Endothelial cell of umbilical vein (primary cell): ENCODE results near the gene ASPHD1. TPM values are rescaled to one million over a fixed set of nuclear protein-coding genes. Genes with fewer than 3 reads are reported as not detected.
"Not testable (repeated sequence)": the region's sequence is repeated elsewhere in the genome, so short reads cannot be mapped to it uniquely, and the experiment has no call there.

Experiments
- BruUV-seq: library from RNA; stranded (reverse); fragments of 400-500 nt; replicated peaks from 2 replicates; lab custom pipeline; 2021; lab: Mats Ljungman, UMichigan
- CTCF ChIA-PET: fragments of 300-600, 350-600 bp; sonication (Branson Sonifier 250); formaldehyde crosslinking; loops from one replicate; lab custom pipeline; 2021; ENCODE audit warnings: antibody characterized with exemption, inconsistent platforms; lab: Charles Lee
- POLR2A ChIA-PET: fragments of 300-600, 350-600 bp; sonication (Branson Sonifier 250); formaldehyde crosslinking; loops from one replicate; lab custom pipeline; 2021; ENCODE audit warnings: antibody characterized with exemption, inconsistent platforms; lab: Charles Lee
- DNase-seq: peaks from one replicate; pipeline ENCODE4 v3.0.0-alpha.2; 2011; ENCODE audit warnings: low read depth, low spot score
- FAIRE-seq: peaks from 2 replicates; lab custom pipeline; 2011; peaks lifted over from hg19 to GRCh38; lab: Jason Lieb, UNC
- H2AFZ ChIP-seq: 2 replicates; pipeline ENCODE4 v1.6.0; 2012; ENCODE audit warnings: low read depth, low read length, control low read depth, inconsistent platforms
- H3K27ac ChIP-seq: 2 replicates; pipeline ENCODE4 v1.5.1; 2011; ENCODE audit warnings: low read depth, mild to moderate bottlenecking, control low read depth, low read length, moderate library complexity; ENCODE audit not compliant: insufficient read depth
- H3K27me3 ChIP-seq, 2 experiments: 2 replicates each; pipeline versions ENCODE4 v1.6.0 to v1.6.1; 2011; ENCODE audit warnings: low read length in 2 of 2, mixed read lengths in 1 of 2; ENCODE audit not compliant: control insufficient read depth in 2 of 2, insufficient read depth in 2 of 2
- H3K36me3 ChIP-seq, 2 experiments: 2 replicates in 1 of 2; 3 replicates in 1 of 2; pipeline ENCODE4 v1.5.1; 2011; ENCODE audit warnings: low read length in 2 of 2, mild to moderate bottlenecking in 1 of 2, moderate library complexity in 1 of 2; ENCODE audit not compliant: control insufficient read depth in 2 of 2, insufficient read depth in 2 of 2; ENCODE audit errors: extremely low read depth in 1 of 2
- H3K4me1 ChIP-seq: 3 replicates; pipeline ENCODE4 v1.5.1; 2011; ENCODE audit warnings: mild to moderate bottlenecking, low read length; ENCODE audit not compliant: control insufficient read depth, insufficient read depth; ENCODE audit errors: extremely low read depth
- H3K4me2 ChIP-seq: 2 replicates; pipeline ENCODE4 v1.6.1; 2011; ENCODE audit warnings: low read length, control low read depth, mixed read lengths; ENCODE audit not compliant: insufficient read depth
- H3K4me3 ChIP-seq, 3 experiments: fragments of 200-600 bp in 1 of 3; sonication (generic), shearing (Covaris generic) in 1 of 3; replicated peaks in 1 of 3; 2 replicates each; pipeline ENCODE4 v1.5.1; 2011 to 2016; ENCODE audit warnings: control low read depth in 3 of 3, low read length in 3 of 3, mild to moderate bottlenecking in 2 of 3, inconsistent platforms in 1 of 3, low read depth in 1 of 3, moderate library complexity in 1 of 3; ENCODE audit not compliant: insufficient read depth in 1 of 3
- H3K79me2 ChIP-seq: 2 replicates; pipeline ENCODE4 v1.6.0; 2012; ENCODE audit warnings: low read length, inconsistent platforms; ENCODE audit not compliant: control insufficient read depth, insufficient read depth
- H3K9ac ChIP-seq: replicated peaks from 2 replicates; pipeline ENCODE3; 2011; ENCODE audit warnings: low read length, control low read depth; ENCODE audit not compliant: insufficient read depth; ENCODE audit errors: extremely low read depth
- H3K9me1 ChIP-seq: replicated peaks from 3 replicates; pipeline ENCODE4 v1.6.0; 2011; ENCODE audit warnings: mild to moderate bottlenecking, low read length; ENCODE audit not compliant: control insufficient read depth, insufficient read depth; ENCODE audit errors: extremely low read depth
- H3K9me3 ChIP-seq: replicated peaks from 2 replicates; pipeline ENCODE4 v1.5.1; 2012; ENCODE audit warnings: low read length, inconsistent platforms; ENCODE audit not compliant: control insufficient read depth, insufficient read depth
- H4K20me1 ChIP-seq: replicated peaks from 2 replicates; pipeline ENCODE3; 2011; ENCODE audit warnings: mild to moderate bottlenecking, low read length; ENCODE audit not compliant: control insufficient read depth, insufficient read depth; ENCODE audit errors: extremely low read depth
- EZH2 ChIP-seq: IDR thresholded peaks from 2 replicates; pipeline ENCODE4 v1.6.1; 2012; ENCODE audit warnings: borderline replicate concordance, low read depth, mild to moderate bottlenecking, moderate library complexity, low read length, inconsistent platforms; ENCODE audit not compliant: severe bottlenecking
- FOS ChIP-seq: IDR thresholded peaks from 2 replicates; pipeline ENCODE4 v1.6.1; 2011; ENCODE audit warnings: mild to moderate bottlenecking, low read length, moderate library complexity, borderline replicate concordance; ENCODE audit not compliant: insufficient read depth
- GATA2 ChIP-seq: IDR thresholded peaks from 2 replicates; pipeline ENCODE4 v1.7.0; 2011; ENCODE audit warnings: low read depth, mild to moderate bottlenecking, moderate library complexity, mixed read lengths, low read length; ENCODE audit not compliant: insufficient read length, insufficient read depth
- JUN ChIP-seq: IDR thresholded peaks from 2 replicates; pipeline ENCODE4 v1.6.1; 2011; ENCODE audit warnings: borderline replicate concordance, low read depth; ENCODE audit not compliant: insufficient read length, insufficient read depth
- MYC ChIP-seq: IDR thresholded peaks from one replicate; pipeline ENCODE4 v1.6.1; 2011; ENCODE audit warnings: mild to moderate bottlenecking, low read depth, low read length
- POLR2A ChIP-seq: IDR thresholded peaks from 2 replicates; pipeline ENCODE4 v1.6.1; 2012; ENCODE audit warnings: low read depth, mild to moderate bottlenecking, control low read depth, low read length
- POLR2AphosphoS5 ChIP-seq: IDR thresholded peaks from 2 replicates; pipeline ENCODE4 v1.6.1; 2012; ENCODE audit warnings: low read depth, mild to moderate bottlenecking, control low read depth, low read length, moderate library complexity; ENCODE audit not compliant: insufficient read depth
- dilution Hi-C: fragments of 300-500 bp; cut with MboI; formaldehyde crosslinking; loops from one replicate; pipeline ENCODE4 v1.15.0; 2019; ENCODE audit warnings: low sequenced_read_pairs; ENCODE audit not compliant: extremely low pct_ligation_motif_present
- intact Hi-C: fragments of 100-400 bp; cut with micrococcal nuclease; formaldehyde crosslinking; loops from one replicate; pipeline ENCODE4 v1.10.0; 2022
- polyA plus RNA-seq, 4 experiments: library from polyadenylated mRNA; depleted of rRNA in 3 of 4; stranded (reverse) in 3 of 4; unstranded in 1 of 4; fragments of >200 nt; gene quantifications; 2 replicates each; pipeline versions ENCODE4 v1.2.1 to v1.2.3, GENCODE V29; 2011 to 2012; ENCODE audit warnings: missing spikeins in 1 of 4
- total RNA-seq: library from RNA; stranded (reverse); gene quantifications from 2 replicates; pipeline ENCODE4 v1.2.3, GENCODE V29; 2021
- TF ChIP-seq, protein P1 (sequence below), 2 donors: IDR thresholded peaks; 1 replicate in 1 of 2; 2 replicates in 1 of 2; pipeline ENCODE4 v1.5.1; 2011; ENCODE audit warnings: low read length in 2 of 2, mild to moderate bottlenecking in 2 of 2, moderate library complexity in 2 of 2, control low read depth in 1 of 2, inconsistent platforms in 1 of 2, low read depth in 1 of 2; ENCODE audit not compliant: insufficient read depth in 1 of 2; ENCODE audit errors: extremely low read depth in 1 of 2
- TF ChIP-seq, protein P2 (sequence below): IDR thresholded peaks from 2 replicates; pipeline ENCODE4 v1.6.1; 2011; ENCODE audit not compliant: insufficient read depth, insufficient read length

The ASPHD1 gene
- total and polyA plus RNA-seq, 2 donors (not counting 3 experiments of a cell fraction or from before 2014, with no cell fraction given): 0.90 to 1.2 TPM

DNA sequence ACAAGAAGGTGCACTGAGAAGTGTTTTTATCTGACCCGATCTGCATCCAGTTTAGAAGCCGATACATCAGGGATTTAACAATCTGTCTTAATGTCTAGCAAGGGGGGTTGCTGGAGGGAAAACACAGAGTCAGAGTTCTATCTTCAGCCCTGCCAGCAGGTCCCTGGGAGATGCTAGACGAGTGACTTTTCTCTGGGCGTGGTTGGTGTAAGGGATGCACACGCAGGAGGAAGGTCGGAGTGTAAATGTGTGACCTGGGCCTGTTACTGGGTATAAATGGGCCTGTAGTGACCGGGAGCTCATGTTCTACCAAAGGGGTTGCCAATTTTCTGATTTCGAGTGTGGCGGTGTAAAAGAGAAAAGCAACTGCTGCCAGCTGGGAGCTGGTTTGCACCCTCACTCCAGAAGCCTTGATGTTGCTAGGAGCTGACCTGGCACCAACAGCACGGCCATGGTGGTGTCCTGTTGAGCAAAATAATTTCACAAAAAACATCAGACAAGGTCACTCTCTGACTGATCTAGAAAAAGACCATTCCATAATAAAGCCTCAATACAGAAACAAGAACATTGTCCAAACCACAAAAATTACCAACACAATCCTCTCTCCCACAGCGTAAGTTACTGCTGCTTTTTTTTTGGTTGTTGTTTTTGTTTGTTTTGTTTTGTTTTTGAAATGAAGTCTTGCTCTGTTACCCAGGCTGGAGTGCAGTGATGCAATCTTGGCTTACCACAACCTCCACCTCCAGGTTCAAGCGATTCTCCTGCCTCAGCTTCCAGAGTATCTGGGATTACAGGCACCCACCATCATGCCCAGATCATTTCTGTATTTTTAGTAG, 27.0 kb downstream of the ASPHD1 start:
- H3K9me3 ChIP-seq: no peaks in the 10 kb centered on the region
- no peaks in the 10 kb centered on the region for H3K9me1 ChIP-seq
- intact Hi-C loops: loop anchor here (5.0 kb wide), 1 partner anchor 105 kb away; the partner anchor contains the start of gene MVP
- ChIA-PET CTCF (interaction anchor here (0.6 to 2.5 kb wide), 9 partner anchors 10 to 227 kb away, joined by 3 to 11 read pairs (median 5); partner anchors contain the start of genes ASPHD1, TAOK2 and TMEM219), POLR2A (no interaction called here)
- H3K4me2 ChIP-seq: peak overlapping the region; percentile 77
- H3K27ac ChIP-seq: no peak overlapping the region
- H3K79me2 ChIP-seq: peaks cover 10% of the 10 kb centered on the region
- no peaks in the 10 kb centered on the region for H3K27me3 ChIP-seq
- H3K9ac ChIP-seq: no peak overlapping the region
- H3K4me3 ChIP-seq: no peak overlapping the region
- H2AFZ ChIP-seq: no peak overlapping the region
- dilution Hi-C loops: no loop called here
- no TSS peak for BruUV-seq
- no peaks in the 10 kb centered on the region for H4K20me1 ChIP-seq
- DNase-seq (no peak), FAIRE-seq (peak; percentile 46)
- peaks cover 15% of the 10 kb centered on the region for H3K4me1 ChIP-seq
- no peak for TF ChIP-seq POLR2AphosphoS5
- no peak for TF ChIP-seq FOS
- TF ChIP-seq, protein P1, sequence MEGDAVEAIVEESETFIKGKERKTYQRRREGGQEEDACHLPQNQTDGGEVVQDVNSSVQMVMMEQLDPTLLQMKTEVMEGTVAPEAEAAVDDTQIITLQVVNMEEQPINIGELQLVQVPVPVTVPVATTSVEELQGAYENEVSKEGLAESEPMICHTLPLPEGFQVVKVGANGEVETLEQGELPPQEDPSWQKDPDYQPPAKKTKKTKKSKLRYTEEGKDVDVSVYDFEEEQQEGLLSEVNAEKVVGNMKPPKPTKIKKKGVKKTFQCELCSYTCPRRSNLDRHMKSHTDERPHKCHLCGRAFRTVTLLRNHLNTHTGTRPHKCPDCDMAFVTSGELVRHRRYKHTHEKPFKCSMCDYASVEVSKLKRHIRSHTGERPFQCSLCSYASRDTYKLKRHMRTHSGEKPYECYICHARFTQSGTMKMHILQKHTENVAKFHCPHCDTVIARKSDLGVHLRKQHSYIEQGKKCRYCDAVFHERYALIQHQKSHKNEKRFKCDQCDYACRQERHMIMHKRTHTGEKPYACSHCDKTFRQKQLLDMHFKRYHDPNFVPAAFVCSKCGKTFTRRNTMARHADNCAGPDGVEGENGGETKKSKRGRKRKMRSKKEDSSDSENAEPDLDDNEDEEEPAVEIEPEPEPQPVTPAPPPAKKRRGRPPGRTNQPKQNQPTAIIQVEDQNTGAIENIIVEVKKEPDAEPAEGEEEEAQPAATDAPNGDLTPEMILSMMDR (IDR thresholded peaks at IDR 0.05; ENCODE audit: extremely low read depth in 1 of 2, insufficient read depth in 1 of 2, low read depth in 1 of 2, low read length in 2 of 2): no peak
- TF ChIP-seq, protein P2, sequence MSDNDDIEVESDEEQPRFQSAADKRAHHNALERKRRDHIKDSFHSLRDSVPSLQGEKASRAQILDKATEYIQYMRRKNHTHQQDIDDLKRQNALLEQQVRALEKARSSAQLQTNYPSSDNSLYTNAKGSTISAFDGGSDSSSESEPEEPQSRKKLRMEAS: no peak
- no peak for TF ChIP-seq POLR2A
- no peak for TF ChIP-seq EZH2
- no peak for TF ChIP-seq GATA2
- TF ChIP-seq JUN: no peak
- TF ChIP-seq MYC: no peak
- peaks cover 3 to 4% of the 10 kb centered on the region in 2 experiments for H3K36me3 ChIP-seq

DNA sequence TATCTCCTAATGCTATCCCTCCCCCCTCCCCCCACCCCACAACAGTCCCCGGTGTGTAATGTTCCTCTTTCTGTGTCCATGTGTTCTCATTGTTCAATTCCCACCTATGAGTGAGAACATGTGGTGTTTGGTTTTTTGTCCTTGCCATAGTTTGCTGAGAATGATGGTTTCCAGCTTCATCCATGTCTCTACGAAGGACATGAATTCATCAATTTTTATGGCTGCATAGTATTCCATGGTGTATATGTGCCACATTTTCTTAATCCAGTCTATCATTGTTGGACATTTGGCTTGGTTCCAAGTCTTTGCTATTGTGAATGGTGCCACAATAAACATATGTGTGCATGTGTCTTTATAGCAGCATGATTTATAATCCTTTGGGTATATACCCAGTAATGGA, 31.5 kb downstream of the ASPHD1 start:
- BruUV-seq, CTCF ChIA-PET, H4K20me1 ChIP-seq, H3K4me1 ChIP-seq, FAIRE-seq, H3K36me3 ChIP-seq, DNase-seq, H2AFZ ChIP-seq, dilution Hi-C loops, POLR2A ChIA-PET, H3K27ac ChIP-seq, H3K4me2 ChIP-seq, H3K4me3 ChIP-seq, H3K9me3 ChIP-seq, H3K9me1 ChIP-seq, intact Hi-C loops, H3K79me2 ChIP-seq, H3K9ac ChIP-seq: not testable (repeated sequence)
- peaks cover 11 to 15% of the 10 kb centered on the region in 2 experiments for H3K27me3 ChIP-seq
